GM12878 (cell line): Measurements from ENCODE around the gene UNC13B. TPM values are rescaled to one million over a fixed set of nuclear protein-coding genes. Genes with fewer than 3 reads are reported as not detected.

Experiments used
- ATAC-seq: fragments of 200-7000 bp; cut with Tn5 transposase; 3 replicates; pipeline ENCODE4 v1.9.1; 2020; ENCODE audit warnings: mild to moderate bottlenecking, moderate library complexity
- BruUV-seq: library from RNA; stranded (reverse); fragments of 400-500 nt; replicated peaks from 2 replicates; lab custom pipeline; 2021; lab: Mats Ljungman, UMichigan
- CTCF ChIA-PET: fragments of 300-600 bp; sonication (Branson Sonifier 250); formaldehyde crosslinking; extraction: SDS; loops from one replicate; lab custom pipeline; 2021; ENCODE audit warnings: inconsistent platforms; lab: Yijun Ruan, JAX
- POLR2A ChIA-PET: fragments of 350-600 bp; formaldehyde crosslinking; extraction: SDS; loops from one replicate; lab custom pipeline; 2021; ENCODE audit warnings: inconsistent platforms; lab: Charles Lee
- RAD21 ChIA-PET: fragments of 300-600 bp; sonication (Branson Sonifier 250); formaldehyde crosslinking; loops from one replicate; lab custom pipeline; 2023; ENCODE audit warnings: antibody characterized with exemption; ENCODE audit not compliant: unreplicated experiment; lab: Charles Lee
- SMC1A ChIA-PET: fragments of 300-600 bp; sonication (Branson Sonifier 250); formaldehyde crosslinking; loops from one replicate; lab custom pipeline; 2023; ENCODE audit not compliant: unreplicated experiment, uncharacterized antibody; lab: Charles Lee
- DNase-seq: peaks from one replicate; pipeline ENCODE4 v3.0.0-alpha.2; 2011; ENCODE audit warnings: low read depth, low spot score
- FAIRE-seq: peaks from 3 replicates; lab custom pipeline; 2011; peaks lifted over from hg19 to GRCh38; lab: Jason Lieb, UNC
- H2AFZ ChIP-seq: 2 replicates; pipeline ENCODE4 v1.6.0; 2011; ENCODE audit warnings: low read depth, low read length, control low read depth; ENCODE audit not compliant: control insufficient read depth
- H3K27ac ChIP-seq: 2 replicates; pipeline ENCODE4 v1.5.1; 2011; ENCODE audit warnings: control low read depth; ENCODE audit not compliant: control insufficient read depth, insufficient read depth
- H3K27me3 ChIP-seq, 2 experiments: replicated peaks in 1 of 2; 2 replicates each; pipeline versions ENCODE4 v1.6.0 to v1.6.1; 2011; ENCODE audit warnings: low read length in 1 of 2; ENCODE audit not compliant: control insufficient read depth in 2 of 2, insufficient read depth in 2 of 2
- H3K36me3 ChIP-seq, 2 experiments: 2 replicates each; pipeline ENCODE4 v1.5.1; 2011; ENCODE audit warnings: low read length in 1 of 2; ENCODE audit not compliant: control insufficient read depth in 2 of 2, insufficient read depth in 2 of 2
- H3K4me1 ChIP-seq: 2 replicates; pipeline ENCODE4 v1.6.1; 2011; ENCODE audit warnings: mild to moderate bottlenecking, low read length, moderate library complexity, mixed read lengths; ENCODE audit not compliant: control insufficient read depth, insufficient read depth
- H3K4me2 ChIP-seq: 2 replicates; pipeline ENCODE4 v1.6.0; 2011; ENCODE audit warnings: control low read depth; ENCODE audit not compliant: control insufficient read depth, insufficient read depth
- H3K4me3 ChIP-seq: fragments of 200-600 bp; sonication (generic); 2 replicates; pipeline ENCODE4 v1.5.1; 2016
- H3K79me2 ChIP-seq: 2 replicates; pipeline ENCODE4 v1.6.0; 2011; ENCODE audit warnings: low read length; ENCODE audit not compliant: control insufficient read depth, insufficient read depth
- H3K9ac ChIP-seq: 2 replicates; pipeline ENCODE4 v1.8.0; 2011; ENCODE audit warnings: low read length, control low read depth, mixed read lengths; ENCODE audit not compliant: control insufficient read depth, insufficient read depth
- H3K9me3 ChIP-seq: replicated peaks from 3 replicates; pipeline ENCODE4 v1.5.1; 2011; ENCODE audit warnings: mild to moderate bottlenecking, low read length; ENCODE audit not compliant: control insufficient read depth, insufficient read depth
- H4K20me1 ChIP-seq: 2 replicates; pipeline ENCODE4 v1.6.0; 2011; ENCODE audit not compliant: control insufficient read depth, insufficient read depth
- ASH2L ChIP-seq: fragments of 300-600, 200-600 bp; sonication (generic); IDR thresholded peaks from 2 replicates; pipeline ENCODE4 v1.6.1; 2017; ENCODE audit warnings: low read depth, mild to moderate bottlenecking, borderline replicate concordance
- ATF3 ChIP-seq: IDR thresholded peaks from 2 replicates; pipeline ENCODE4 v1.6.1; 2011; ENCODE audit warnings: low read depth, mild to moderate bottlenecking, low read length, moderate library complexity, borderline replicate concordance; ENCODE audit errors: extremely low read depth
- BCL3 ChIP-seq: IDR thresholded peaks from 2 replicates; pipeline ENCODE4 v1.6.1; 2011; ENCODE audit warnings: borderline replicate concordance, low read depth, mild to moderate bottlenecking, moderate library complexity, low read length; ENCODE audit not compliant: insufficient read depth, poor library complexity, severe bottlenecking
- FOS ChIP-seq: IDR thresholded peaks from 3 replicates; pipeline ENCODE4 v1.6.1; 2011; ENCODE audit warnings: borderline replicate concordance; ENCODE audit not compliant: insufficient read length; ENCODE audit errors: extremely low read depth
- IRF3 ChIP-seq: fragments of 450-650 bp; IDR thresholded peaks from 2 replicates; pipeline ENCODE4 v1.6.1; 2014; ENCODE audit warnings: mild to moderate bottlenecking
- MAX ChIP-seq: IDR thresholded peaks from 2 replicates; pipeline ENCODE4 v1.6.1; 2012; ENCODE audit warnings: low read depth, low read length, improper control_type of control experiment
- ZNF592 ChIP-seq: fragments of 450-650 bp; IDR thresholded peaks from 2 replicates; pipeline ENCODE4 v1.6.1; 2017; ENCODE audit warnings: mild to moderate bottlenecking, moderate library complexity
- WGBS: methylation state at CpG from one replicate; pipeline ENCODE4 v1.1.6; 2016; ENCODE audit warnings: low lambda C conversion rate; ENCODE audit not compliant: insufficient replicate concordance, insufficient coverage; ENCODE audit errors: missing lambda C conversion rate; 5-methylcytosine and 5-hydroxymethylcytosine counted together
- in situ Hi-C: fragments of 300-500 bp; cut with MboI; formaldehyde crosslinking; loops from 9 replicates; pipeline ENCODE4 v1.14.3; 2018; ENCODE audit warnings: mixed read lengths
- intact Hi-C: fragments of 100-400 bp; cut with micrococcal nuclease; formaldehyde crosslinking; loops from one replicate; pipeline ENCODE4 v1.14.2; 2022; ENCODE audit not compliant: unreplicated experiment
- polyA plus RNA-seq, 11 experiments: library from polyadenylated mRNA; depleted of rRNA in 4 of 11; unstranded in 6 of 11; stranded (reverse) in 5 of 11; fragments of >200 nt; fragmentation: Nextera tagmentation in 4 of 11; fragmentation: Illumina TruSeq in 1 of 11; extraction: Ambion mirVana in 4 of 11; extraction: Trizol in 1 of 11; gene quantifications; 1 replicate in 1 of 11; 2 replicates in 10 of 11; pipeline versions ENCODE4 v1.2.1 to v1.2.3, GENCODE V29; 2011 to 2016; ENCODE audit warnings: inconsistent platforms in 2 of 11, missing spikeins in 2 of 11, low read depth in 1 of 11
- total RNA-seq, 4 experiments: library from RNA; depleted of rRNA in 3 of 4; stranded (reverse); fragments of >200 nt in 3 of 4; fragmentation: Illumina TruSeq in 1 of 4; extraction: Trizol in 1 of 4; gene quantifications; 2 replicates each; pipeline versions ENCODE4 v1.2.1 to v1.2.3, GENCODE V29; 2013 to 2021

The UNC13B gene
- total and polyA plus RNA-seq, 10 of the 15 experiments (the other 5 are each of a cell fraction or from before 2014, with no cell fraction given): under 0.01 to 0.42 (median 0.06) TPM; not detected in 4

GRCh38 chr9:35436933-35437332, 275.1 kb downstream of the UNC13B start:
- TF ChIP-seq BCL3 (no peak), ASH2L (no peak), FOS (no peak), ATF3 (no peak), MAX (no peak), ZNF592 (no peak), IRF3 (no peak)
- POLR2A ChIA-PET: no interaction called here

More at GRCh38 chr9:35436933-35437332, 275.1 kb downstream of the UNC13B start:
- H3K36me3 ChIP-seq: no peaks in the 10 kb centered on the region
- DNase-seq (no peak), ATAC-seq (no peak), FAIRE-seq (no peak)
- H3K4me2 ChIP-seq: no peak overlapping the region
- H3K27ac ChIP-seq: no peak overlapping the region
- BruUV-seq: no TSS peak
- H3K4me3 ChIP-seq: no peak overlapping the region
- ChIA-PET CTCF (no interaction called here), SMC1A (no interaction called here), RAD21 (no interaction called here)
- in situ Hi-C loops: no loop called here
- no peaks in the 10 kb centered on the region for H3K27me3 ChIP-seq
- H3K9ac ChIP-seq: no peak overlapping the region
- H2AFZ ChIP-seq: no peak overlapping the region
- no peaks in the 10 kb centered on the region for H4K20me1 ChIP-seq
- H3K79me2 ChIP-seq: no peaks in the 10 kb centered on the region
- no peaks in the 10 kb centered on the region for H3K4me1 ChIP-seq
- intact Hi-C loops: no loop called here
- WGBS: 0% methylated on average over 1 of the region's 1 CpG
- no peaks in the 10 kb centered on the region for H3K9me3 ChIP-seq
